ENCODE measurements around the gene PEAR1. TPM values are rescaled to one million over a fixed set of nuclear protein-coding genes. Genes with fewer than 3 reads are reported as not detected.
A peak's percentile ranks its signal among the peaks of the same experiment; 100 is the strongest.

The PEAR1 gene
- total RNA-seq, 1 donor from 2014 or later: 19.0 TPM

DNA sequence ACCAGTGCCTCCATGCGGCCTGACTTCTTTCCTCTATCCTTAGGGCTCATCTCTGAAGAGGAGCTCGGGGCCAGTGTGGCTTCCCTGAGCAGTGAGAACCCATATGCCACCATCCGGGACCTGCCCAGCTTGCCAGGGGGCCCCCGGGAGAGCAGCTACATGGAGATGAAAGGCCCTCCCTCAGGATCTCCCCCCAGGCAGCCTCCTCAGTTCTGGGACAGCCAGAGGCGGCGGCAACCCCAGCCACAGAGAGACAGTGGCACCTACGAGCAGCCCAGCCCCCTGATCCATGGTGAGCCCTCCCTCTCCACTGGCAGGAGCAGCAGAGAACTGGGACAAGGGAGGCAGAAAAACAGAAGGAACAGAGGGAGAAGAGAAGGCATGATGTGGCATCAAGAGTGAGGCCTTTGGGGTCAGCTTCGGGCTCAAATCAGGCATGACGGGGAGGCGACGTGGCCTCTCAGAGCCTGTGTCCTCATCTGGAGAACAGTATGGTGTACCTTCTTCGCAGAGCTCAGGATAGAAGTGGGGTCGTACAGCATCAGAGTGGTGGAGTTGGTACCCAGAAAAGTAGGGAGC lies 20.4 kb downstream of the PEAR1 start:
- TF ChIP-seq CTCF (conservative IDR thresholded peaks at IDR 0.05; ENCODE audit: low read depth, low read length): no peak
- no peak for DNase-seq (ENCODE audit: low read depth)
- no peak overlapping the region for H3K4me3 ChIP-seq (ENCODE audit: low read depth, low read length)

- DNase-seq (ENCODE audit: low read depth): no peak
- TF ChIP-seq CTCF (conservative IDR thresholded peaks at IDR 0.05; ENCODE audit: low read depth, low read length): no peak
- H3K4me3 ChIP-seq (ENCODE audit: low read depth, low read length): no peak overlapping the region
These were observed 20.9 kb downstream of the PEAR1 start for GRCh38 chr1:156914440-156914856.

DNA sequence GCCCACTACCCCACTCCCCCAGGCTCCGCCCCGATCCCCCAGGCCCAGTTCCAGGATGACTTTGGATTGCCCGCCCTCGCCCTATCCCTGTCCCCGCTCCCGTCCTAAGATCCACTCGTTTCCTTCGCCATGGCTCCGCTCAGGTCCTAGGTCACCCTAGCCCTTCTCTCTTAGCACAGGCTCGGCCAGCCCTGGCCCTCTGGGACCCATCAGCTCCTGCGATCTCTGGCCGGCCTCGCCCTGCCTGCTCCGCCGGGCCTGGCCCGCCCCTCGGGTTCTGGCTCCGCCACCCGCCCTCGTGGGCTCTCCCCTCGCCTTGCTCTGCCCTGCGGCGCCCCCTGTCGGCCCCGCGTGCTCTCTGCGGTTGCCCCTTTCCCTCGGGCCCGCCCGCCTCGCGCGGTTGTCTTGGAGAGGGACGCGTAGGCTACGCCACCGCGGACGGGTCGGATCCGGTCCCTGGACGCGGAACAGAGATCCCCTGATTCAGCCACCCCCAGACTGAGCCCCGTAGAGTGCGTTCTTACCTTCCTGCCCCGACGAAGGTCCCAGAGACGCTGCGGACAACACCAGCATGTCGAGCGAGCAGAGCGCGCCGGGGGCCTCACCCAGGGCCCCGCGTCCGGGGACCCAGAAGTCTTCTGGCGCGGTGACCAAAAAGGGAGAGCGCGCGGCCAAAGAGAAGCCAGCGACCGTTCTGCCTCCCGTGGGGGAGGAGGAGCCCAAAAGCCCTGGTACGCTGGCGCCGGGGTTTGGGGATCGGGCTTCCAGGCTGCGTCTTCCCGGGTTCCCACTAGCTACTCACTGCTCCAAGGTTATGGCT lies 26.9 kb downstream of the PEAR1 start, which contains the start of gene LRRC71:
Gene LRRC71 (plus strand): TSS at position 400 of the 820 bp plus-strand sequence. CDS start 172 bp downstream, at position 572.
- DNase-seq (ENCODE audit: low read depth): no peak

GRCh38 chr1:156921053-156921529 lies 27.6 kb downstream of the PEAR1 start:
- TF ChIP-seq CTCF (conservative IDR thresholded peaks at IDR 0.05; ENCODE audit: low read depth, low read length): no peak
- no peak for DNase-seq (ENCODE audit: low read depth)
- H3K4me3 ChIP-seq (ENCODE audit: low read depth, low read length): no peak overlapping the region

More for the DNA sequence above, 26.9 kb downstream of the PEAR1 start, which contains the start of gene LRRC71:
- peak within 1 kb of the TSS; percentile 34 for H3K4me3 ChIP-seq (ENCODE audit: low read depth, low read length)
- TF ChIP-seq CTCF (conservative IDR thresholded peaks at IDR 0.05; ENCODE audit: low read depth, low read length): peak; percentile 85

- DNase-seq (ENCODE audit: low read depth): no peak
- no peak overlapping the region for H3K4me3 ChIP-seq (ENCODE audit: low read depth, low read length)
- TF ChIP-seq CTCF (conservative IDR thresholded peaks at IDR 0.05; ENCODE audit: low read depth, low read length): no peak
These were observed 29.6 kb downstream of the PEAR1 start for GRCh38 chr1:156922986-156923669.

DNA sequence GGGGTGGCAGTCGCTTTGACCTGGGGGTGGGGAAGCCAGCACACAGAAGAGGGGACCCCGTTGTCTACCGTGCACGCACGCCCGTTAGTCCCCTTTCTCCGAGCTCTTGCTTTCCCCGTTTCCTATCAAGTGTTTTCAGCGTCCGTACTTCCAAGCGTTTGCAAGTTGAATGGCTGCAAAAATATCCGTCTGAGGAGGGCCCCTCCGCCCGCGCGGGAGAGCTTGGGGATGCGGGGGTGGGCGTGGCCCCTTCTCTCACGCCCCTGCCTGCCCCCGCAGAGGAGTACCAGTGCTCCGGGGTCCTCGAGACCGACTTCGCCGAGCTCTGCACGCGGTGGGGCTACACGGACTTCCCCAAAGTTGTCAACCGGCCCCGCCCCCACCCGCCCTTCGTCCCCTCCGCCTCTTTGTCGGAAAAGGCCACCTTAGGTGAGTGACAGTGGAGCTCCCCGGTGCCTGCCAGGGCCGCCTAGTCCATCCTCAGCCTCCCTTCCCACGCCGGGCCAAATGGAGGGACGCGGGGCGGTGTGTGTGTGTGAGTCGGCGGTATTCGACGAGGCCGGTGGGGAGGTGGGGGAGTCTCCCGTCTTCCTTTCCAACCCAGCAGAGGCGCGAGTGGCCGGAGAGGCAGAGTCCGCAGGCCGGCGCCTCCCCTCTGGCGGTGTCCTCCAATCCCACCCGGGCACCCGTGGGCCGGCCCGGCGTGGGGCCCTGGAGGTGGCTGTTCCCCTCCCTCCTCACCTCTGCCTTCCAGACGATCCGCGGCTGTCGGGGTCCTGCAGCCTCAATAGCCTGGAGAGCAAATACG lies 30.4 kb downstream of the PEAR1 start:
- DNase-seq (ENCODE audit: low read depth): no peak
- H3K4me3 ChIP-seq (ENCODE audit: low read depth, low read length): no peak overlapping the region
- TF ChIP-seq CTCF (conservative IDR thresholded peaks at IDR 0.05; ENCODE audit: low read depth, low read length): no peak
